GM19351 (cell line): ENCODE data around the gene KIF21B.

ENCODE experiments used
- ATAC-seq: cut with Tn5 transposase; IDR thresholded peaks from one replicate; pipeline ENCODE4 v1.9.1; 2021; ENCODE audit warnings: mild to moderate bottlenecking, moderate library complexity; ENCODE audit not compliant: unreplicated experiment

KIF21B gene

GRCh38 chr1:201023517-201023902, at the start of gene KIF21B:
Gene KIF21B (minus strand): TSS chr1:201023714. CDS start chr1:201023383, 331 bp downstream.
- ATAC-seq = peak; percentile 50

DNA sequence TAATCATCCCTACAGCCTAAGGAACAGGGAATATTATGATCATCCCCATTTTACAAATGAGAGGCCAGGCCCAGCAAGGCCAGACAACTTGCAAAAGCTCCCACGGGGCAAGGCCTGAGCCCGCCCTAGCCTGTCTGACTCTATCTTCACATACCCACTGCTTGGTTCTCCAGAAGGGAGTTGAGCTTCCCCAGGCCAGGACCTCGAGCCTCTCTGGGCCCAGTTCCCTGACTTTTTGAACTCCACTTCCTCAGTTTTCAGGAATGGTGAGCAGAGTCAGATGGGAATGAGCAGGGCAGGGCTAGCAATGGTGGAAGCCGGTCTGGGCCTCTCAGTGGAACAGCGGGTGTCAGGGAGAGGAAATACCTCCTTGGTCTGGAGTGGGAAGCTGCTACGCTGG, 49.4 kb upstream of the KIF21B start:
- no peak for ATAC-seq

GRCh38 chr1:201072149-201072548, 48.6 kb upstream of the KIF21B start:
- ATAC-seq = no peak

- no peak for ATAC-seq
Measured at GRCh38 chr1:201069636-201070035, 46.1 kb upstream of the KIF21B start.

DNA sequence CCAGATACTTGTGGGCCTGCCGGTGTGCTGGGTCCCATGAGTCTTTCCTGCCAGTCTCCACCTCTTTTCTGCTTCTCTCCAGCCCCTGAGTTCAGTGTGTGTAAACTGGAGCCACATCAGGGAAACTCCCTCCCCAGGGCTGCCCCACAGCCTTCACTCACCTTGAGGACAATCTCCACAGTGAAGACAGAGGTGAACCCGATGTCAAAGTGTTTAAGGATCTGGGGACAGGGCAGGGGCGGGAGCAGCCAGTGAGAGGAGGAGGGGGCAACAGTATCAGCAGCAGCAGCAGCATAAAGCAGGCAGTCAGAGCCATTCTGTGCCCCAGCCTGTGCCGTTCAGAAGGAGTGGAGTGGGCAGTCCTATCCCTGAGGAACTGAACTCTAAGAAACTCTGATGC, 45.5 kb upstream of the KIF21B start:
- no peak for ATAC-seq

GRCh38 chr1:201066986-201067385, 43.5 kb upstream of the KIF21B start:
- ATAC-seq = no peak

GRCh38 chr1:201065686-201066085, 42.2 kb upstream of the KIF21B start:
- no peak for ATAC-seq

GRCh38 chr1:201064806-201065205, 41.3 kb upstream of the KIF21B start:
- ATAC-seq = no peak

- ATAC-seq = no peak
Measured at GRCh38 chr1:201063145-201063544, 39.6 kb upstream of the KIF21B start.

GRCh38 chr1:201062511-201063091, 39.1 kb upstream of the KIF21B start:
- no peak for ATAC-seq

- ATAC-seq = no peak
Measured at GRCh38 chr1:201061886-201062285, 38.4 kb upstream of the KIF21B start.

- no peak for ATAC-seq
Measured at GRCh38 chr1:201061049-201061448, 37.5 kb upstream of the KIF21B start.

DNA sequence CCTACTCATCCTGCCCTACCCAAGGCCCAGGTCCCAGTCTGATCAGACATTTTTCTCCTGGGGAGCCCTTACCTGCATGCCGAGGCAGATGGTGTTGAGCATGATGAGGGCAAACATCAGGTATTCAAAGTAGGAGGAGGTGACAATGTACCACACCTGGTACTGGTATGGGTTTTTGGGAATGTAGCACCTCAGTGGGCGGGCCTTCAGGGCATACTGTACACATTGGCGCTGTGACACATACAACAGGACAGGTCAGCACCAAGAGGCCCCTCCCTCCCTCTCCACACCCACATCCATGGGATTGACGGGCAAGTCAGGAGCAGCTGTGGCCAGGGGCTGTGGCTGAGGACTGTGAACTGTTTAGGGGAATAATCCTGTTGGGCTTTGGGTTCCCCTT, 37.1 kb upstream of the KIF21B start:
- no peak for ATAC-seq

DNA sequence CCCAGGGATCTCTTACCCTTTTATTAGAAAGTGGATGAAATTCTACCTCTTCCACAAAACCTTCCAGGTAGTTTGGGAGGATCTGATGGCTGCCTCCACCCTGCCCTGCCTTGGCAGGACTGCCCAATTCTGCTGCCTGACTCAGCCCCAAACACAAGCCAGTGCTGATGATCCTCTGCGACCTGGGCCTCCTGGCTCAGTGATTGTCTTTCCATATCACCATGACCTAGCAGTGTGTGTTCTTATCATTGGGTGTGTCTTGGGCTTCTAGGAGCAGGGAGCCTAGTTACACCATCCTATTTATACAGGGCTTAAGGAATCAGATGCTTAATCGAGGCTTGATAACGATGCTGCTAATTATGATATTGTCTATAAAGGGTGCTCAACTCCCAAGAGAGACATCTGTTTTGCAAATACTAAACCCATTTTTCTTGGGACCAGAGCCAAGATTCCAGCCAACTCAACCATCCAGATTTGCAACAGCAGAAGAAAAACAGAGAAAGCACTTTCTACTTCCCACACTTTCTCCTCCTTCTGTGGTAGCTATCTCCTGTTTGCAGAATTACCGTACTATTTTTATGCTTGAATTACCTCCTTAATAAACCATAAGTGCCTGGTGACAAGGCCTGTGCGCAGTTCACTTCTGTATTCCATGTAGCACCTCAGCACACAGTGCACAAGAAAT, 36.5 kb upstream of the KIF21B start:
- no peak for ATAC-seq

DNA sequence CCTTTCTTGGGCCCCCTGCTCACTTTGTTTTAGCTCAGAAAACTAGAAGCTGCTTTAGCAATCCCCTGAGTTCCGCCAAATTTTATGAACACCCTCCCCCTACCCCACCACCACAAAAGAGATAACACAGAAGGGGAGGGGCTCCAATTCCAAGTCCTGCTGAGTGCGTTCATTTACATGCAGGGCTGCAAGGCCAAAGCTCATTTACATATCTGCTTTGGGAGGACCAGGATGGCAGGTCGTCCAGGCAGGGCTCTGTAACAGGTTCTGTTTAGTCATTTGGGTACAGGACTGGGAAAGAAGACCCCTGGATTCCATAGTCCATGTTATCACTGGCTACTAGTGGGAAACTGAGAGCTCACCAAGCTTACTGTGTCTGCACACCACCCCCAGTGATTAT, 35.9 kb upstream of the KIF21B start:
- no peak for ATAC-seq

DNA sequence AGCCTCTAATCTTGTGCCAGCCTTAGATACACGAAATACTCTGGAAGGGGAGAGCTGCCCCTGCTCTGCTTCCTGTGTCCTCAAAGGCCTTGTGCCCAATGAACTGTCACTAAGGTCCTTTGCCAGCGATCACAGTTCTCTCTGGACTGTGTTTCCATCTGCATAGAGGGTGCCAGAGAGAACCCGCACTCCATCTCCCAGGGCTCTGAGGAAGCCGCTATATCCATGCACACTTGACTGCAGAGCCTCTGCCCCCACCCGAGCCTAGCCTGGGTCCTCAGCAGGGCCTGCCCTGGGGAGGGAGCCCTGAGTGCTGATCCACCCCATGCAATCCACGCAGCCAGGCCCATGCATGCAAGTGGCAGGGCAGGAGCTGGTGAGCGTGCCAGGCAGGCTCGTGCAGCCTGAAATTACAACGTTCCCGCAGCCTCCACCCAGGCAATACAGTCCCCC, 30.6 kb upstream of the KIF21B start:
- no peak for ATAC-seq

GRCh38 chr1:201053155-201053860, 29.8 kb upstream of the KIF21B start:
- no peak for ATAC-seq

GRCh38 chr1:201051399-201051798, 27.9 kb upstream of the KIF21B start:
- no peak for ATAC-seq

DNA sequence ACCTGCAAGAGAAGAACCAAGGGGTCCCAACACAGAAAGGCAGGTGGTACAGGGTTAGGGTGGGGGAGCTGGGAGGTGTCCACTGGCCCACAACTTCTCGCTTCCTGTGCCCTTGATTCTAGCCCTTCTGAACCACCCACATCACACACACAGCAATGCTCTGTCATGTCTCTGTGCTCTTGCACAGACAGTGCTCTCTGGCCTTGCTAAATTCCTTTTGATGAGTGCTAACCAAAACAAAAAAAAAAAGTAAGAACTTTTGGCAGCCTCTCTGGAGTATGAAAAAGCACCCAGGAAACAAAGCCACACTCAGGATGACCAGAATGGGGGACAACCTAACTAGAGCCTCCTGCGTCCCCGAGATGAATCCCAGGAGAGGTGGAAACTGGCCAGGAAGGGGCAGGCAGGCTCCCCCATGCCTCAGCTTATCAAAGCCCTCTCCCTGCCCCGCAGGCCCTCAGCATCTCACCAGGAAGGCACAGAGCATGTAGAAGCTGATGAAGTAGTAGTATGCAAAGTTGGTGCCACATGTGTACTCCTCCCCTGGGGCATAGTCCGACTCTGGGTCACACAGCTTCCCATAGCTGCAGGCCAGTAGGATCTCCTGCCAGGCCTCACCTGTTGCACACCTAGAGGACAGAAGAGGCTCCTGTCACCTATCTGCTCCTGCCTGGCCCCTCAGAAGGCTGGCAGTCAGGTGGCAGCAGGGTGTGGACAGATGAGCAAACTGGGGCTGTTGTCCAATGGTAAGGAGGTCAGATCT, 27.2 kb upstream of the KIF21B start:
- no peak for ATAC-seq

DNA sequence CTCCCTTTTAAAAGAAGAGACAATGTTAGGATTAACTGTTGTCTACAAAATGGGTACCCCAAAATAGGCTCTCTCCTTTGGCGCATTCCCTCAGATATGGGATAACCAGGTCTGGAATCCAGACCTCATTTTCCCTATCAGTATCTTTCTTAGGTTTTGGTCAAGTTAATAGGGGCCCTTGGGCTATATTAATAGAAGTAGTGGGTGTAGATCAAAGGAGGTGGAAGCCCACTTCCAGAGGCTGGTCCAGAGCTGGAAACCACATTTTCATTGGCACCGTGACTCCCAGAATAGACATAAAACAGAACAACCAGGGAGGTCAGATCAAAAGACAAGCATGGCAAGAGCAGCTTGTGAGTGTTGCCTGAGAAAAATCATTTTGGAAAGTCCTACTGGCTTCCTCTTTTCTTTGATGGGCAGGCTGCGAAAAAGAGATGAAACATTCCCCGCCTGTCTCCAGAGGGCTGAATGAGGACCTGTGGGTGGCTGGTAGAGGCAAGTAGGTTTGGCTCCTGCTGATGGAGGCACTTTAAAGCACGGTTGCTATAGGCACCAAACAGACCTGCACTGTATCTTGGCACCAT, 25.8 kb upstream of the KIF21B start:
- ATAC-seq = no peak

DNA sequence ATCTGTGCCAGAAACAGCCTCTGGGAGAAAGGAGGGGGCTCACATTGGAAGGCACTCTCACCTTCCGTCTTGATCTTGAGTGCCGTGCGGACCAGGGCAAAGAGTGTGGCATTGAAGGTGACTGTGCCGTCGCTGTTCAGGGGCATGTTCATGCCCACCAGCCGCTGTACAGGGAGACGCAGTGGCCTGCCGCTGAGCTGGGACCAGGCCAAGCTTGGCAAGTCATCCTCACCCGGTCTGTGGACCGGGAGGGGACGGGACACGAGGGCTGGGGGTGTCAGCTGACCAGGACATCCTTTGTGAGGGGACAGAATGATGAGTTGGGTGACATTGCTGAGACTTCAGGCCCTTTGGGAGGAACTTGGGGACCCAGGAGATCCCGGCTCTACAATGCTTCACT, 25.0 kb upstream of the KIF21B start:
- ATAC-seq = no peak
